GM23338 (cell line): ENCODE measurements around the gene EARS2. TPM values are rescaled to one million over a fixed set of nuclear protein-coding genes. Genes with fewer than 3 reads are reported as not detected.

Experiments
- ATAC-seq: fragments of 200-7000 bp; cut with Tn5 transposase; 3 replicates; pipeline ENCODE4 v1.9.1; 2020
- DNase-seq: peaks from one replicate; pipeline ENCODE4 v3.0.0-alpha.2; 2015; ENCODE audit warnings: low spot score
- H2AFZ ChIP-seq: fragments of 200-600 bp; sonication (generic); 2 replicates; pipeline ENCODE4 v1.8.0; 2016; ENCODE audit warnings: antibody characterized with exemption, mild to moderate bottlenecking, moderate library complexity
- H3F3A ChIP-seq: fragments of 200-600 bp; sonication (generic); replicated peaks from 2 replicates; pipeline ENCODE4 v1.8.0; 2017; ENCODE audit warnings: antibody characterized with exemption, mixed run types, low read depth
- H3K27ac ChIP-seq: fragments of 200-600 bp; sonication (generic); 2 replicates; pipeline ENCODE4 v1.6.1; 2016; ENCODE audit warnings: low read depth
- H3K27me3 ChIP-seq: fragments of 200-600 bp; sonication (generic); 2 replicates; pipeline ENCODE4 v1.8.0; 2016; ENCODE audit warnings: mild to moderate bottlenecking, mixed run types, moderate library complexity; ENCODE audit not compliant: insufficient read depth
- H3K36me3 ChIP-seq: fragments of 200-600 bp; sonication (generic); 2 replicates; pipeline ENCODE4 v1.8.0; 2016; ENCODE audit warnings: mild to moderate bottlenecking; ENCODE audit not compliant: insufficient read depth
- H3K4me1 ChIP-seq: fragments of 200-600 bp; sonication (generic); 2 replicates; pipeline ENCODE4 v1.8.0; 2016; ENCODE audit warnings: mild to moderate bottlenecking, moderate library complexity; ENCODE audit not compliant: insufficient read depth
- H3K4me2 ChIP-seq: fragments of 200-600 bp; sonication (generic); 2 replicates; pipeline ENCODE4 v1.7.1; 2017; ENCODE audit warnings: mixed run types
- H3K4me3 ChIP-seq: fragments of 200-600 bp; sonication (generic); 2 replicates; pipeline ENCODE4 v1.6.1; 2016; ENCODE audit warnings: mixed run types
- H3K79me2 ChIP-seq: fragments of 200-600 bp; sonication (generic); replicated peaks from 2 replicates; pipeline ENCODE4 v1.8.0; 2017; ENCODE audit warnings: mild to moderate bottlenecking; ENCODE audit not compliant: insufficient read depth
- H3K9me2 ChIP-seq: fragments of 200-600 bp; sonication (generic); 2 replicates; pipeline ENCODE4 v1.8.0; 2017; ENCODE audit not compliant: insufficient read depth
- H4K20me1 ChIP-seq: fragments of 200-600 bp; sonication (generic); replicated peaks from 2 replicates; pipeline ENCODE4 v1.8.0; 2017; ENCODE audit warnings: mild to moderate bottlenecking; ENCODE audit not compliant: insufficient read depth
- H3K27ac Mint-ChIP-seq: 2 replicates; pipeline ENCODE4 v1.8.0; 2020; ENCODE audit warnings: inconsistent platforms, mild to moderate bottlenecking, moderate library complexity, mixed read lengths
- H3K27me3 Mint-ChIP-seq: 3 replicates; pipeline ENCODE4 v1.8.0; 2022; ENCODE audit warnings: low read depth, mild to moderate bottlenecking, moderate library complexity, mixed read lengths, inconsistent platforms; ENCODE audit not compliant: insufficient read depth, poor library complexity
- H3K36me3 Mint-ChIP-seq: 3 replicates; pipeline ENCODE4 v1.8.0; 2021; ENCODE audit warnings: low read depth, mild to moderate bottlenecking, inconsistent platforms, moderate library complexity, mixed read lengths
- H3K4me1 Mint-ChIP-seq: 3 replicates; pipeline ENCODE4 v1.8.0; 2020; ENCODE audit warnings: mild to moderate bottlenecking, inconsistent platforms, mixed read lengths
- H3K4me3 Mint-ChIP-seq: 3 replicates; pipeline ENCODE4 v1.8.0; 2021; ENCODE audit warnings: moderate library complexity, mild to moderate bottlenecking, inconsistent platforms, mixed read lengths
- H3K9me3 Mint-ChIP-seq: 3 replicates; pipeline ENCODE4 v1.8.0; 2020; ENCODE audit warnings: moderate library complexity, mild to moderate bottlenecking, inconsistent platforms, mixed read lengths
- CREB1 ChIP-seq: fragments of 250-450 bp; sonication (Bioruptor Pico); IDR thresholded peaks from 2 replicates; pipeline ENCODE4 v1.5.0; 2020; ENCODE audit warnings: low read depth, mild to moderate bottlenecking, moderate library complexity
- CTCF ChIP-seq, 2 experiments: fragments of 200-600 bp in 1 of 2; sonication (generic) in 1 of 2; conservative IDR thresholded peaks; 2 replicates each; pipeline versions ENCODE4 v1.5.1 to v1.6.1; 2016 to 2017; ENCODE audit warnings: antibody characterized with exemption in 2 of 2, low read depth in 2 of 2, mild to moderate bottlenecking in 2 of 2, moderate library complexity in 1 of 2
- ETS1 ChIP-seq: IDR thresholded peaks from 2 replicates; pipeline ENCODE4 v1.6.1; 2016; ENCODE audit warnings: antibody characterized with exemption
- EZH2 ChIP-seq: fragments of 200-600 bp; sonication (generic); IDR thresholded peaks from one replicate; pipeline ENCODE4 v1.8.0; 2017; ENCODE audit warnings: antibody characterized with exemption, mild to moderate bottlenecking, low read depth; ENCODE audit not compliant: unreplicated experiment
- EZH2phosphoT487 ChIP-seq: fragments of 200-600 bp; sonication (generic); IDR thresholded peaks from one replicate; pipeline ENCODE4 v1.8.1; 2018; ENCODE audit warnings: antibody characterized with exemption; ENCODE audit not compliant: unreplicated experiment
- NANOG ChIP-seq: IDR thresholded peaks from 2 replicates; pipeline ENCODE4 v1.6.1; 2016; ENCODE audit warnings: antibody characterized with exemption, borderline replicate concordance
- POLR2AphosphoS5 ChIP-seq: IDR thresholded peaks from 2 replicates; pipeline ENCODE4 v1.6.1; 2016; ENCODE audit warnings: antibody characterized with exemption, low read depth
- STAT1 ChIP-seq: IDR thresholded peaks from one replicate; pipeline ENCODE4 v1.6.1; 2016; ENCODE audit warnings: antibody characterized with exemption; ENCODE audit not compliant: unreplicated experiment
- ZNF114 ChIP-seq: fragments of 250-450 bp; sonication (Bioruptor Pico); IDR thresholded peaks from 2 replicates; pipeline ENCODE4 v1.5.0; 2020; ENCODE audit warnings: mild to moderate bottlenecking, moderate library complexity
- ZNF331 ChIP-seq: fragments of 250-450 bp; sonication (Bioruptor Pico); IDR thresholded peaks from 2 replicates; pipeline ENCODE4 v1.5.0; 2020; ENCODE audit warnings: low read depth, mild to moderate bottlenecking, moderate library complexity
- long read RNA-seq: library from polyadenylated mRNA; unstranded; transcript quantifications from one replicate; pipeline ENCODE4 v2.0.0, GENCODE V29; 2020; ENCODE audit not compliant: unreplicated experiment
- polyA plus RNA-seq: library from polyadenylated mRNA; unstranded; fragments of >200 nt; fragmentation: Nextera tagmentation; extraction: Ambion mirVana; gene quantifications from 2 replicates; pipeline ENCODE4 v1.2.1, GENCODE V29; 2016
- total RNA-seq: library from RNA; depleted of rRNA; stranded (reverse); fragments of >200 nt; shearing (Covaris generic); gene quantifications from 2 replicates; pipeline ENCODE4 v1.2.3, GENCODE V29; 2014; rRNA removed

The EARS2 gene
- total RNA-seq: 58.3 and 89.1 TPM in 2 replicates
- polyA plus RNA-seq: 22.6 and 22.8 TPM in 2 replicates
- long read RNA-seq, transcript EARS2-201 (9 exons, 3,961 nt): major isoform, 11 of 17 reads
- long read RNA-seq, partial matches to known transcripts: 1 of 17 reads
- long read RNA-seq, other reads (novel, unspliced or antisense): 3 of 17 reads

- H4K20me1 ChIP-seq: peaks cover 22% of the 10 kb centered on the region
- Mint-ChIP-seq H3K4me3 (peak within 1 kb of the TSS; percentile 94), H3K4me1 (peaks cover 7% of the 10 kb centered on the region; the same call in 1 of the 3 replicates), H3K36me3 (peaks cover 42% of the 10 kb centered on the region), H3K27me3 (peaks cover 9% of the 10 kb centered on the region), H3K27ac (peak within 1 kb of the TSS; percentile 94), H3K9me3 (peaks cover 3% of the 10 kb centered on the region; the same call in 1 of the 3 replicates)
- TF ChIP-seq CTCF (conservative IDR thresholded peaks at IDR 0.05; ENCODE audit: low read depth in 2 of 2) (peak; percentile 58 to 82), EZH2phosphoT487 (no peak), EZH2 (no peak), ETS1 (peak; percentile 49; the same call in 1 of the 2 replicates), CREB1 (CRISPR knock-in tag) (peak; percentile 92), POLR2AphosphoS5 (peak; percentile 61), ZNF114 (CRISPR knock-in tag) (no peak; the same call in 1 of the 2 replicates), STAT1 (no peak), ZNF331 (peak; percentile 36; the same call in 1 of the 2 replicates), NANOG (no peak)
- H3K9me2 ChIP-seq: no peaks in the 10 kb centered on the region
- peaks cover 14% of the 10 kb centered on the region for H3F3A ChIP-seq
- ATAC-seq (peak; percentile 96), DNase-seq (peak; percentile 99)
- H2AFZ ChIP-seq: peak within 1 kb of the TSS; percentile 83; the same call in 1 of the 2 replicates
- peaks cover 35% of the 10 kb centered on the region for H3K36me3 ChIP-seq
- H3K27ac ChIP-seq: peak within 1 kb of the TSS; percentile 86
- peaks cover 14% of the 10 kb centered on the region for H3K4me1 ChIP-seq
- peak within 1 kb of the TSS; percentile 90 for H3K4me3 ChIP-seq
- peaks cover 78% of the 10 kb centered on the region for H3K79me2 ChIP-seq
- H3K27me3 ChIP-seq: no peaks in the 10 kb centered on the region
- H3K4me2 ChIP-seq: peak within 1 kb of the TSS; percentile 85
These were observed at the start of gene EARS2, which contains the start of gene UBFD1 for GRCh38 chr16:23556881-23557778. TSS of gene EARS2 (minus strand) at chr16:23557350. CDS start at chr16:23557343, 7 bp downstream. TSS of gene UBFD1 (plus strand) at chr16:23557727. CDS start at chr16:23557743, 16 bp downstream.
